ENCODE measurements around the gene CFAP141. TPM values are rescaled to one million over a fixed set of nuclear protein-coding genes. Genes with fewer than 3 reads are reported as not detected.

The CFAP141 gene
- polyA plus RNA-seq, 1 of the 3 experiments (the other 2 are of a cell fraction), result not detected

Small RNAs within 50 kb of the gene (small RNA-seq; reads per million reads assigned to genes)
- 0 to 15.3 (median 4.2) reads per million in 7 experiments for gene MIR190B

Other genes starting within 250 kb of the CFAP141 start
- 25.5 and 26.2 TPM in 2 replicates for gene CRTC2, start 247.7 kb downstream of the CFAP141 start, polyA plus RNA-seq (2012; rRNA removed)
- gene SLC39A1, start 242.8 kb downstream of the CFAP141 start, polyA plus RNA-seq (2012; rRNA removed), result 89.6 and 113 TPM in 2 replicates
- 12.8 and 16.6 TPM in 2 replicates for gene CREB3L4, start 238.4 kb downstream of the CFAP141 start, polyA plus RNA-seq (2012; rRNA removed)
- gene JTB, start 228.7 kb downstream of the CFAP141 start, polyA plus RNA-seq (2012; rRNA removed), result 118 and 122 TPM in 2 replicates
- 156 and 164 TPM in 2 replicates for gene RAB13, start 220.0 kb downstream of the CFAP141 start, polyA plus RNA-seq (2012; rRNA removed)
- 7,060 and 7,825 TPM in 2 replicates for gene RPS27, start 215.6 kb downstream of the CFAP141 start, polyA plus RNA-seq (2012; rRNA removed)
- gene NUP210L, start 51.3 kb downstream of the CFAP141 start, polyA plus RNA-seq (2012; rRNA removed), result not detected in 2 replicates
- gene TPM3, start 14.2 kb downstream of the CFAP141 start, polyA plus RNA-seq (2012; rRNA removed), result 324 and 359 TPM in 2 replicates
- 146 and 161 TPM in 2 replicates for gene UBAP2L, start 14.6 kb upstream of the CFAP141 start, polyA plus RNA-seq (2012; rRNA removed)
- 74.1 and 106 TPM in 2 replicates for gene HAX1, start 66.3 kb upstream of the CFAP141 start, polyA plus RNA-seq (2012; rRNA removed)
- 0.02 and 0.13 TPM in 2 replicates for gene AQP10, start 114.8 kb upstream of the CFAP141 start, polyA plus RNA-seq (2012; rRNA removed)
- 42.7 and 50.7 TPM in 2 replicates for gene ATP8B2, start 119.2 kb upstream of the CFAP141 start, polyA plus RNA-seq (2012; rRNA removed)
- gene IL6R, start 199.0 kb upstream of the CFAP141 start, polyA plus RNA-seq (2012; rRNA removed), result 1.4 and 2.8 TPM in 2 replicates

Measured in SK-N-SH (cell line).